Endothelial cell of umbilical vein (primary cell): ENCODE data around the gene PPP1R10. TPM values are rescaled to one million over a fixed set of nuclear protein-coding genes. Genes with fewer than 3 reads are reported as not detected.
A peak's percentile ranks its signal among the peaks of the same experiment; 100 is the strongest.
"Not testable (repeated sequence)": the region's sequence is repeated elsewhere in the genome, so short reads cannot be mapped to it uniquely, and the experiment has no call there.

ENCODE experiments used
- BruUV-seq: library from RNA; stranded (reverse); fragments of 400-500 nt; replicated peaks from 2 replicates; lab custom pipeline; 2021; lab: Mats Ljungman, UMichigan
- CTCF ChIA-PET: fragments of 300-600, 350-600 bp; sonication (Branson Sonifier 250); formaldehyde crosslinking; loops from one replicate; lab custom pipeline; 2021; ENCODE audit warnings: antibody characterized with exemption, inconsistent platforms; lab: Charles Lee
- POLR2A ChIA-PET: fragments of 300-600, 350-600 bp; sonication (Branson Sonifier 250); formaldehyde crosslinking; loops from one replicate; lab custom pipeline; 2021; ENCODE audit warnings: antibody characterized with exemption, inconsistent platforms; lab: Charles Lee
- DNase-seq: peaks from one replicate; pipeline ENCODE4 v3.0.0-alpha.2; 2011; ENCODE audit warnings: low read depth, low spot score
- FAIRE-seq: peaks from 2 replicates; lab custom pipeline; 2011; peaks lifted over from hg19 to GRCh38; lab: Jason Lieb, UNC
- H2AFZ ChIP-seq: 2 replicates; pipeline ENCODE4 v1.6.0; 2012; ENCODE audit warnings: low read depth, low read length, control low read depth, inconsistent platforms
- H3K27ac ChIP-seq: 2 replicates; pipeline ENCODE4 v1.5.1; 2011; ENCODE audit warnings: low read depth, mild to moderate bottlenecking, control low read depth, low read length, moderate library complexity; ENCODE audit not compliant: insufficient read depth
- H3K27me3 ChIP-seq, 2 experiments: 2 replicates each; pipeline versions ENCODE4 v1.6.0 to v1.6.1; 2011; ENCODE audit warnings: low read length in 2 of 2, mixed read lengths in 1 of 2; ENCODE audit not compliant: control insufficient read depth in 2 of 2, insufficient read depth in 2 of 2
- H3K36me3 ChIP-seq, 2 experiments: 2 replicates in 1 of 2; 3 replicates in 1 of 2; pipeline ENCODE4 v1.5.1; 2011; ENCODE audit warnings: low read length in 2 of 2, mild to moderate bottlenecking in 1 of 2, moderate library complexity in 1 of 2; ENCODE audit not compliant: control insufficient read depth in 2 of 2, insufficient read depth in 2 of 2; ENCODE audit errors: extremely low read depth in 1 of 2
- H3K4me1 ChIP-seq: 3 replicates; pipeline ENCODE4 v1.5.1; 2011; ENCODE audit warnings: mild to moderate bottlenecking, low read length; ENCODE audit not compliant: control insufficient read depth, insufficient read depth; ENCODE audit errors: extremely low read depth
- H3K4me2 ChIP-seq: 2 replicates; pipeline ENCODE4 v1.6.1; 2011; ENCODE audit warnings: low read length, control low read depth, mixed read lengths; ENCODE audit not compliant: insufficient read depth
- H3K4me3 ChIP-seq, 3 experiments: fragments of 200-600 bp in 1 of 3; sonication (generic), shearing (Covaris generic) in 1 of 3; replicated peaks in 1 of 3; 2 replicates each; pipeline ENCODE4 v1.5.1; 2011 to 2016; ENCODE audit warnings: control low read depth in 3 of 3, low read length in 3 of 3, mild to moderate bottlenecking in 2 of 3, inconsistent platforms in 1 of 3, low read depth in 1 of 3, moderate library complexity in 1 of 3; ENCODE audit not compliant: insufficient read depth in 1 of 3
- H3K79me2 ChIP-seq: 2 replicates; pipeline ENCODE4 v1.6.0; 2012; ENCODE audit warnings: low read length, inconsistent platforms; ENCODE audit not compliant: control insufficient read depth, insufficient read depth
- H3K9ac ChIP-seq: replicated peaks from 2 replicates; pipeline ENCODE3; 2011; ENCODE audit warnings: low read length, control low read depth; ENCODE audit not compliant: insufficient read depth; ENCODE audit errors: extremely low read depth
- H3K9me1 ChIP-seq: replicated peaks from 3 replicates; pipeline ENCODE4 v1.6.0; 2011; ENCODE audit warnings: mild to moderate bottlenecking, low read length; ENCODE audit not compliant: control insufficient read depth, insufficient read depth; ENCODE audit errors: extremely low read depth
- H3K9me3 ChIP-seq: replicated peaks from 2 replicates; pipeline ENCODE4 v1.5.1; 2012; ENCODE audit warnings: low read length, inconsistent platforms; ENCODE audit not compliant: control insufficient read depth, insufficient read depth
- H4K20me1 ChIP-seq: replicated peaks from 2 replicates; pipeline ENCODE3; 2011; ENCODE audit warnings: mild to moderate bottlenecking, low read length; ENCODE audit not compliant: control insufficient read depth, insufficient read depth; ENCODE audit errors: extremely low read depth
- CTCF ChIP-seq, 2 donors: IDR thresholded peaks; 1 replicate in 1 of 2; 2 replicates in 1 of 2; pipeline ENCODE4 v1.5.1; 2011; ENCODE audit warnings: low read length in 2 of 2, mild to moderate bottlenecking in 2 of 2, moderate library complexity in 2 of 2, control low read depth in 1 of 2, inconsistent platforms in 1 of 2, low read depth in 1 of 2; ENCODE audit not compliant: insufficient read depth in 1 of 2; ENCODE audit errors: extremely low read depth in 1 of 2
- EZH2 ChIP-seq: IDR thresholded peaks from 2 replicates; pipeline ENCODE4 v1.6.1; 2012; ENCODE audit warnings: borderline replicate concordance, low read depth, mild to moderate bottlenecking, moderate library complexity, low read length, inconsistent platforms; ENCODE audit not compliant: severe bottlenecking
- FOS ChIP-seq: IDR thresholded peaks from 2 replicates; pipeline ENCODE4 v1.6.1; 2011; ENCODE audit warnings: mild to moderate bottlenecking, low read length, moderate library complexity, borderline replicate concordance; ENCODE audit not compliant: insufficient read depth
- GATA2 ChIP-seq: IDR thresholded peaks from 2 replicates; pipeline ENCODE4 v1.7.0; 2011; ENCODE audit warnings: low read depth, mild to moderate bottlenecking, moderate library complexity, mixed read lengths, low read length; ENCODE audit not compliant: insufficient read length, insufficient read depth
- JUN ChIP-seq: IDR thresholded peaks from 2 replicates; pipeline ENCODE4 v1.6.1; 2011; ENCODE audit warnings: borderline replicate concordance, low read depth; ENCODE audit not compliant: insufficient read length, insufficient read depth
- MYC ChIP-seq: IDR thresholded peaks from one replicate; pipeline ENCODE4 v1.6.1; 2011; ENCODE audit warnings: mild to moderate bottlenecking, low read depth, low read length
- POLR2A ChIP-seq: IDR thresholded peaks from 2 replicates; pipeline ENCODE4 v1.6.1; 2012; ENCODE audit warnings: low read depth, mild to moderate bottlenecking, control low read depth, low read length
- POLR2AphosphoS5 ChIP-seq: IDR thresholded peaks from 2 replicates; pipeline ENCODE4 v1.6.1; 2012; ENCODE audit warnings: low read depth, mild to moderate bottlenecking, control low read depth, low read length, moderate library complexity; ENCODE audit not compliant: insufficient read depth
- dilution Hi-C: fragments of 300-500 bp; cut with MboI; formaldehyde crosslinking; loops from one replicate; pipeline ENCODE4 v1.15.0; 2019; ENCODE audit warnings: low sequenced_read_pairs; ENCODE audit not compliant: extremely low pct_ligation_motif_present
- intact Hi-C: fragments of 100-400 bp; cut with micrococcal nuclease; formaldehyde crosslinking; loops from one replicate; pipeline ENCODE4 v1.10.0; 2022
- polyA plus RNA-seq, 4 experiments: library from polyadenylated mRNA; depleted of rRNA in 3 of 4; stranded (reverse) in 3 of 4; unstranded in 1 of 4; fragments of >200 nt; gene quantifications; 2 replicates each; pipeline versions ENCODE4 v1.2.1 to v1.2.3, GENCODE V29; 2011 to 2012; ENCODE audit warnings: missing spikeins in 1 of 4
- total RNA-seq: library from RNA; stranded (reverse); gene quantifications from 2 replicates; pipeline ENCODE4 v1.2.3, GENCODE V29; 2021
- TF ChIP-seq, protein P1 (sequence below): IDR thresholded peaks from 2 replicates; pipeline ENCODE4 v1.6.1; 2011; ENCODE audit not compliant: insufficient read depth, insufficient read length

Gene PPP1R10
- total and polyA plus RNA-seq, 2 donors (not counting 3 experiments of a cell fraction or from before 2014, with no cell fraction given), result 19.2 to 88.3 TPM

DNA sequence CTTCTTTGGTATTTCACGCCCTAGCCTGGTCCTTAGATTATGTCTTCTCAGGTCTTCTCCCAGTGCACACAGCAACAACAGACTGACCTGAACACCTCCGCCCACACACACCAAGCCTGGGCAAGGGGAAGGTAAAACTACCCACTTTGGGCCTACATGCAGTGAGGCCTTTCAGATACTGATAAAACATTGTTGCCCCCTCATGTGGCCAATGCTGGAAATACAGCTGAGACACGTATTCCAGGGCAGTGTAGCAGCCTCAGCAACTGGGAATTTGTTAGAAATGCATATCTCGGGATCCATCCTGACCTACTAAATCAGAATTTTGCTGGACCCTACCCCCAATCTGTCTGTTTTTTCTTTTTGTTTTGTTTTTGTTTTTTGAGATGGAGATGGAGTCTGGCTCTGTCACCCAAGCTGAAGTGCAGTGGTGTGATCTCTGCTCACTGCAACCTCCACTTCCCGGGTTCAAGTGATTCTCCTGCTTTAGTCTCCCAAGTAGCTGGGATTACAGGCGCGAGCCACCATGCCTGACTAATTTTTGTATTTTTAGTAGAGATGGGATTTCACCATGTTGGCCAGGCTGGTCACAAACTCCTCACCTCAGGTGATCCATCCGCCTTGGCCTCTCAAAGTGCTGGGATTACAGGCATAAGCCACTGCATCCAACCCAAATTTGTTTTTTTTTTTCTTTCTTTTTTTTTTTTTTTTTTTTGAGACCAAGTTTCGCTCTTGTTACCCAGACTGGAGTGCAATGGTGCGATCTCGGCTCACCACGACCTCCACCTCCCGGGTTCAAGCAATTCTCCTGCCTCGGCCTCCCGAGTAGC, 19.5 kb downstream of the PPP1R10 start:
- H3K4me2 ChIP-seq, H4K20me1 ChIP-seq, H3K27ac ChIP-seq, H3K4me3 ChIP-seq, H3K27me3 ChIP-seq, H3K4me1 ChIP-seq, H3K9ac ChIP-seq, BruUV-seq, dilution Hi-C loops, H3K9me3 ChIP-seq, H3K9me1 ChIP-seq, H3K79me2 ChIP-seq, H2AFZ ChIP-seq: not testable (repeated sequence)
- intact Hi-C loops, result loop anchor here (1.0 kb wide), 2 partner anchors 56 to 114 kb away; no protein-coding TSS in a partner anchor
- ChIA-PET CTCF (interaction anchor here (0.6 to 8.8 kb wide), 22 partner anchors 10 to 490 kb away, joined by 3 to 149 read pairs (median 7); partner anchors contain the start of gene ABCF1), POLR2A (interaction anchor here (0.7 to 6.2 kb wide), 4 partner anchors 11 to 1230 kb away, joined by 3 to 63 read pairs (median 6); no protein-coding TSS in a partner anchor)
- FAIRE-seq (peak; percentile 92), DNase-seq (peak; percentile 84)
- TF ChIP-seq CTCF (IDR thresholded peaks at IDR 0.05; ENCODE audit: extremely low read depth in 1 of 2, insufficient read depth in 1 of 2, low read depth in 1 of 2, low read length in 2 of 2), result peak; percentile 67 to 82
- H3K36me3 ChIP-seq, result peaks cover 13 to 21% of the 10 kb centered on the region in 2 experiments

DNA sequence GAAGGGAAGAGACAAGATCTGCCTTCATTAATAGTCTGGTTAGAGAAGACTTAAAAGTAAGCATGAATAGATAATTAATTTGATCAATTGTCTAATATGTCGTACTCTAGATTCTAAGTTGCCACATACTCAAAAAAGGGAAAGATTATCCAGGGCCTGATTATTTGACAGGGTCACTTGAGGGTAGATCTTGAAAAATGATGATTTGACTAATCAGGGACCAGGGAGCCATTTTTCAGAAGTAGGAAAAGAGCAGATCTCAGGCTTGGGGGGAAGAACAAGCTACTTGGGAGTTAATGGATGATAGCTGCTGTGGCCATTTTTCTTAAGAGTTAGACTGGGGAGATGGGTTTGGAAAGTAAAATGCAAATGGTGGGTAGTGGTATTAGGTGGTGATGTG, 24.8 kb downstream of the PPP1R10 start:
- FAIRE-seq (no peak), DNase-seq (no peak)
- Histone ChIP-seq H3K9ac (no peak overlapping the region), H3K36me3 (peaks cover 17 to 18% of the 10 kb centered on the region in 2 experiments), H3K9me3 (no peaks in the 10 kb centered on the region), H3K27me3 (no peaks in the 10 kb centered on the region), H3K9me1 (no peaks in the 10 kb centered on the region), H3K4me3 (no peak overlapping the region), H4K20me1 (no peaks in the 10 kb centered on the region), H3K79me2 (peaks cover 7% of the 10 kb centered on the region), H3K4me2 (no peak overlapping the region), H3K4me1 (peaks cover 2% of the 10 kb centered on the region), H2AFZ (no peak overlapping the region), H3K27ac (no peak overlapping the region)
- dilution Hi-C loops (no loop called here), intact Hi-C loops (no loop called here)
- ChIA-PET POLR2A (no interaction called here), CTCF (interaction anchor here (1.0 to 1.2 kb wide), 3 partner anchors 47 to 110 kb away, joined by 3 to 8 read pairs (median 5); no protein-coding TSS in a partner anchor)
- BruUV-seq, result no TSS peak
- TF ChIP-seq POLR2A, result no peak
- no peak for TF ChIP-seq JUN
- TF ChIP-seq GATA2, result no peak
- no peak for TF ChIP-seq POLR2AphosphoS5
- no peak for TF ChIP-seq MYC
- TF ChIP-seq CTCF (IDR thresholded peaks at IDR 0.05; ENCODE audit: extremely low read depth in 1 of 2, insufficient read depth in 1 of 2, low read depth in 1 of 2, low read length in 2 of 2), result no peak
- TF ChIP-seq, protein P1, sequence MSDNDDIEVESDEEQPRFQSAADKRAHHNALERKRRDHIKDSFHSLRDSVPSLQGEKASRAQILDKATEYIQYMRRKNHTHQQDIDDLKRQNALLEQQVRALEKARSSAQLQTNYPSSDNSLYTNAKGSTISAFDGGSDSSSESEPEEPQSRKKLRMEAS, result no peak
- TF ChIP-seq EZH2, result no peak
- no peak for TF ChIP-seq FOS
